Measurements from ENCODE around the gene NEURL2. TPM values are rescaled to one million over a fixed set of nuclear protein-coding genes. Genes with fewer than 3 reads are reported as not detected.

Gene NEURL2, protein sequence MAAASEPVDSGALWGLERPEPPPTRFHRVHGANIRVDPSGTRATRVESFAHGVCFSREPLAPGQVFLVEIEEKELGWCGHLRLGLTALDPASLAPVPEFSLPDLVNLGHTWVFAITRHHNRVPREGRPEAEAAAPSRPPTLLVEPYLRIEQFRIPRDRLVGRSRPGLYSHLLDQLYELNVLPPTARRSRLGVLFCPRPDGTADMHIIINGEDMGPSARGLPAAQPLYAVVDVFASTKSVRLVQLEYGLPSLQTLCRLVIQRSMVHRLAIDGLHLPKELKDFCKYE
- total RNA-seq (ENCODE audit: unreplicated experiment): 3.5 TPM
- long read RNA-seq, partial matches to known transcripts: 0 of 6 reads
- long read RNA-seq, other reads (novel, unspliced or antisense): 2 of 6 reads

DNA sequence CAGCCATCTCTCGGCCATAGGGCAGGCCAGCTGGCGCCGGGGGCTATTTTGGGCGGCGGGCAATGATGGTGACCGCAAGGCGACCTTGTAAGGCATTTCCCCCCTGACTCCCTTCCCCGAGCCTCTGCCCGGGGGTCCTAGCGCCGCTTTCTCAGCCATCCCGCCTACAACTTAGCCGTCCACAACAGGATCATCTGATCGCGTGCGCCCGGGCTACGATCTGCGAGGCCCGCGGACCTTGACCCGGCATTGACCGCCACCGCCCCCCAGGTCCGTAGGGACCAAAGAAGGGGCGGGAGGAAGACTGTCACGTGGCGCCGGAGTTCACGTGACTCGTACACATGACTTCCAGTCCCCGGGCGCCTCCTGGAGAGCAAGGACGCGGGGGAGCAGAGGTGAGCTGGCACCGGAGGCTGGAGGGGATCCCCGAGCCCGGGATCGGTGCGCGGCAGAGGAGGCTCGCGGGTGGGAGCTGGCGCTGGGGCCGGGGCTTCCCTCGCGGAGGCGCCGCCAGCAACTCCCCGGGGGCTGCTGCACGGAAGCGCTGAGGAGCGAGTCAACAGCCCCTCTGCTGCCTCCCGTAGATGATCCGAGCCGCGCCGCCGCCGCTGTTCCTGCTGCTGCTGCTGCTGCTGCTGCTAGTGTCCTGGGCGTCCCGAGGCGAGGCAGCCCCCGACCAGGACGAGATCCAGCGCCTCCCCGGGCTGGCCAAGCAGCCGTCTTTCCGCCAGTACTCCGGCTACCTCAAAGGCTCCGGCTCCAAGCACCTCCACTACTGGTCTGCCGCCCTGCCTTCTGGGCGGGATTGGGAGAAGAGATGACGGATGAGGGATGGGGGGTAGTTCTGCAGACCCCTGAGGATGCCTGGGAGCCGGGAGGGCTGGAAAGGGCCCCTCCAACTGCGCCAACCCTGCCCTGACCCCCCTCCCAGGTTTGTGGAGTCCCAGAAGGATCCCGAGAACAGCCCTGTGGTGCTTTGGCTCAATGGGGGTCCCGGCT is at the start of gene NEURL2, which contains the start of gene CTSA:
NEURL2 (minus strand) TSS at position 224 of the 999 bp plus-strand sequence; CDS start at position 7, 217 bp downstream.
CTSA (plus strand) TSS at position 351 of the 999 bp plus-strand sequence; CDS start at position 585, 234 bp downstream.
- peak; percentile 97 for DNase-seq
- H3K36me3 Mint-ChIP-seq (ENCODE audit: unreplicated experiment): no peaks in the 10 kb centered on the region
- H3K27me3 Mint-ChIP-seq (ENCODE audit: unreplicated experiment): peaks cover 9% of the 10 kb centered on the region
- H3K9me3 Mint-ChIP-seq (ENCODE audit: unreplicated experiment): peaks cover 11% of the 10 kb centered on the region
- H3K4me1 Mint-ChIP-seq (ENCODE audit: low read depth, unreplicated experiment): peaks cover 3% of the 10 kb centered on the region
- H3K27ac Mint-ChIP-seq (ENCODE audit: unreplicated experiment): peak within 1 kb of the TSS; percentile 92
- peak within 1 kb of the TSS; percentile 89 for H3K4me3 Mint-ChIP-seq (ENCODE audit: unreplicated experiment)
- TF ChIP-seq, protein P1, sequence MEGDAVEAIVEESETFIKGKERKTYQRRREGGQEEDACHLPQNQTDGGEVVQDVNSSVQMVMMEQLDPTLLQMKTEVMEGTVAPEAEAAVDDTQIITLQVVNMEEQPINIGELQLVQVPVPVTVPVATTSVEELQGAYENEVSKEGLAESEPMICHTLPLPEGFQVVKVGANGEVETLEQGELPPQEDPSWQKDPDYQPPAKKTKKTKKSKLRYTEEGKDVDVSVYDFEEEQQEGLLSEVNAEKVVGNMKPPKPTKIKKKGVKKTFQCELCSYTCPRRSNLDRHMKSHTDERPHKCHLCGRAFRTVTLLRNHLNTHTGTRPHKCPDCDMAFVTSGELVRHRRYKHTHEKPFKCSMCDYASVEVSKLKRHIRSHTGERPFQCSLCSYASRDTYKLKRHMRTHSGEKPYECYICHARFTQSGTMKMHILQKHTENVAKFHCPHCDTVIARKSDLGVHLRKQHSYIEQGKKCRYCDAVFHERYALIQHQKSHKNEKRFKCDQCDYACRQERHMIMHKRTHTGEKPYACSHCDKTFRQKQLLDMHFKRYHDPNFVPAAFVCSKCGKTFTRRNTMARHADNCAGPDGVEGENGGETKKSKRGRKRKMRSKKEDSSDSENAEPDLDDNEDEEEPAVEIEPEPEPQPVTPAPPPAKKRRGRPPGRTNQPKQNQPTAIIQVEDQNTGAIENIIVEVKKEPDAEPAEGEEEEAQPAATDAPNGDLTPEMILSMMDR (IDR thresholded peaks at IDR 0.05; ENCODE audit: partially characterized antibody, unreplicated experiment): no peak

DNA sequence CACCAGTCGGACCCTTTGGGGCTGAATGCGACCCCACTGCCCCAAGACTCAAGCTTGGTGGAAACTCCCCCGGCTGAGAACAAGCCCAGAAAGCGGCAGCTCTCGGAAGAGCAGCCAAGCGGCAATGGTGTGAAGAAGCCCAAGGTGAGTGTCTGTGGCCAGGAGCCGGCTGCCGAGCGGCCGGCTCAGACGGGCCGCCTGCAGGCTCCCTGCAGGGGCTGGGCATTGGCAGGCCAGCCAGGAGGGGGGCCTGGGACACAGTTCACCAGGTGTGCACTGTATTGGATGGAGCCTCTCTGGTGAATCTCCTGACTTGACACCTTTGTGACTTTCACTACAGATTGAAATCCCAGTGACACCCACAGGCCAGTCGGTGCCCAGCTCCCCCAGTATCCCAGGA is 49.5 kb upstream of the NEURL2 start:
- H3K4me1 Mint-ChIP-seq (ENCODE audit: low read depth, unreplicated experiment): peaks cover 8% of the 10 kb centered on the region
- DNase-seq: no peak
- no peak overlapping the region for H3K27ac Mint-ChIP-seq (ENCODE audit: unreplicated experiment)
- TF ChIP-seq, protein P1 (IDR thresholded peaks at IDR 0.05; ENCODE audit: partially characterized antibody, unreplicated experiment): no peak
- peaks cover 3% of the 10 kb centered on the region for H3K27me3 Mint-ChIP-seq (ENCODE audit: unreplicated experiment)
- H3K9me3 Mint-ChIP-seq (ENCODE audit: unreplicated experiment): no peaks in the 10 kb centered on the region
- H3K36me3 Mint-ChIP-seq (ENCODE audit: unreplicated experiment): no peaks in the 10 kb centered on the region
- H3K4me3 Mint-ChIP-seq (ENCODE audit: unreplicated experiment): no peak overlapping the region

DNA sequence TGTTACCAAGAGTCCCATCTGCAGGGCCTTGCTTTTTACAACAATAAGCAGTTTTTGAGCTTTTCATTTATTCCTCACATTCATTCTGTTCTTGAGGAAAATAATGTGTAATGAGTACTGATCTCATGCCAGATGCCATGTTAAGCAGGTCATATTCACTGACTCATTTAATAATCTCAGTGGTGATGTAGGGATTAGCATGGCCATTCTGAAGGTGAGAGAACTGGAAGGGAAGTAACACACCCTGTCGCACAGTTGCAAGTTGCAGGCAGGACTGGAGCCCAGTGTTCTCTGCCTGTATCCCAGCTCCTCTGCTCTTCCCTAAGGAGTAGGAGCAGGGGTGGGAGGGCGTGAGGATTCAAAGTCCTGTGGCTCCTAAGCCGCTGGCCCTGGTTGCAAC is 49.0 kb upstream of the NEURL2 start:
- TF ChIP-seq, protein P1 (IDR thresholded peaks at IDR 0.05; ENCODE audit: partially characterized antibody, unreplicated experiment): no peak
- Mint-ChIP-seq H3K4me3 (ENCODE audit: unreplicated experiment) (no peak overlapping the region), H3K36me3 (ENCODE audit: unreplicated experiment) (no peaks in the 10 kb centered on the region), H3K27me3 (ENCODE audit: unreplicated experiment) (peaks cover 5% of the 10 kb centered on the region), H3K4me1 (ENCODE audit: low read depth, unreplicated experiment) (peaks cover 8% of the 10 kb centered on the region), H3K27ac (ENCODE audit: unreplicated experiment) (no peak overlapping the region), H3K9me3 (ENCODE audit: unreplicated experiment) (peaks cover 3% of the 10 kb centered on the region)
- no peak for DNase-seq

DNA sequence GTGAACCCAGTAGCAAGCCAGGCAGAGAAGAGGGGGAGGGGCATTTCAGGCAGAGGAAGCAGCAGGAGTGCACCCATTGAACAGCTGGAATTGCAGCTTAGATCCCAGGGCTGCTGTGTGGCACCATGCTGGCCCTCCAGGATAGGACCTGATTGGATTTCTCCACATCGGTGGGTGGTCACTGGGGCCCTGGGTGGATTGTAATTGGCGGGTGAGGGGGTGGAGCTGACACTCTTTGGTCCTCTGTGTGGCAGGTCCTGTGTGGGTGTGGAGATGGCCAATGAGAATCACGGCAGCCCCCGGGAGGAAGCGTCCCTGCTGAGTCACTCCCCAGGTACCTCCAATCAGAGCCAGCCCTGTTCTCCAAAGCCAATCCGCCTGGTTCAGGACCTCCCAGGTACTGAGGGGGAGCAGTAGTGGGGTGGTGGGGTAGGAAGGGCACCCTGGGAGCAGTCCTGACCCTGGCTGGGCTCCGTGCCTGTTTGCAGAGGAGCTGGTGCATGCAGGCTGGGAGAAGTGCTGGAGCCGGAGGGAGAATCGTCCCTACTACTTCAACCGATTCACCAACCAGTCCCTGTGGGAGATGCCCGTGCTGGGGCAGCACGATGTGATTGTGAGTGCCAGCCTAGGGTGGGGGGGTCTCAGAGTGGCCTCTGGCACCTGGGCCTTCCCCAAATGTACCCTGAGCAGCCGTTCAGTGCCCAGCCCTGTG is 47.9 kb upstream of the NEURL2 start:
- TF ChIP-seq, protein P1 (IDR thresholded peaks at IDR 0.05; ENCODE audit: partially characterized antibody, unreplicated experiment): no peak
- no peak for DNase-seq
- H3K36me3 Mint-ChIP-seq (ENCODE audit: unreplicated experiment): no peaks in the 10 kb centered on the region
- no peak overlapping the region for H3K27ac Mint-ChIP-seq (ENCODE audit: unreplicated experiment)
- H3K4me3 Mint-ChIP-seq (ENCODE audit: unreplicated experiment): no peak overlapping the region
- H3K9me3 Mint-ChIP-seq (ENCODE audit: unreplicated experiment): peaks cover 7% of the 10 kb centered on the region
- peaks cover 8% of the 10 kb centered on the region for H3K4me1 Mint-ChIP-seq (ENCODE audit: low read depth, unreplicated experiment)
- peaks cover 9% of the 10 kb centered on the region for H3K27me3 Mint-ChIP-seq (ENCODE audit: unreplicated experiment)
